Cerebellar nuclear complex (tissue), 1 donor: ENCODE data around the gene KRTAP10-2.
"Not testable (repeated sequence)": the region's sequence is repeated elsewhere in the genome, so short reads cannot be mapped to it uniquely, and the experiment has no call there.

Experiments used
- DNase-seq, 2 experiments: peaks; one replicate each; lab custom pipeline; 2025; lab: John Stamatoyannopoulos, UW

The KRTAP10-2 gene, protein sequence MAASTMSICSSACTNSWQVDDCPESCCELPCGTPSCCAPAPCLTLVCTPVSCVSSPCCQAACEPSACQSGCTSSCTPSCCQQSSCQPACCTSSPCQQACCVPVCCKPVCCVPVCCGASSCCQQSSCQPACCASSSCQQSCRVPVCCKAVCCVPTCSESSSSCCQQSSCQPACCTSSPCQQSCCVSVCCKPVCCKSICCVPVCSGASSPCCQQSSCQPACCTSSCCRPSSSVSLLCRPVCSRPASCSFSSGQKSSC

DNA sequence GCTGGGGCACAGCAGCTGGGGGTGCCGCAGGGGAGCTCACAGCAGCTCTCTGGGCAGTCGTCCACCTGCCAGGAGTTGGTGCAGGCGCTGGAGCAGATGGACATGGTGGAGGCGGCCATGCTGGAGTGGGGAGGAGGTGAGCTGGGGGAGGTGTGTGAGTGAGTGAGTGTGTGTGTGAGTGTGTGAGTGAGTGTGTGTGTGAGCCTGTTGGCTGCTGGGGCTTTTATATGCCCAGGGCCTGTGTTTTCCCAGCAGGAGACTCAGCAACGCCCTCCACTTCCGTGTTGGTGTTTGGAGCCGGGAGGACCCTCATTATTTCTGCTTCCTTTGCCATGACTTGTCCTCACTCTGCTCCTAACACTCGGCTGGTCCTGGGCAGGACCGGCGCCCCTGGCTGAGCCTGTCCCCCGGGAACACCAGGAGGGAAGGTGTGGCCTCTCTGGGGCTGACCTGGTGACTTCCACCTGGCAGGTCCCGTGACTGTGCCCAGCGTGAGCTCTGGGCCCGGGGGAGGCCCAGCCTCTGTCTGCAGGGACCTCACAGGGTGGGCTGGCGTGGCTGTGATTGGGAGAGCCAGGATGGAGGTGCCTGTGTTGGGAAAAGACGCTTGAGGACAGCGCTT lies at the start of gene KRTAP10-2:
Gene KRTAP10-2 (minus strand): TSS at position 166 of the 622 bp plus-strand sequence. CDS start 47 bp downstream, at position 119.
- no peak for DNase-seq

DNA sequence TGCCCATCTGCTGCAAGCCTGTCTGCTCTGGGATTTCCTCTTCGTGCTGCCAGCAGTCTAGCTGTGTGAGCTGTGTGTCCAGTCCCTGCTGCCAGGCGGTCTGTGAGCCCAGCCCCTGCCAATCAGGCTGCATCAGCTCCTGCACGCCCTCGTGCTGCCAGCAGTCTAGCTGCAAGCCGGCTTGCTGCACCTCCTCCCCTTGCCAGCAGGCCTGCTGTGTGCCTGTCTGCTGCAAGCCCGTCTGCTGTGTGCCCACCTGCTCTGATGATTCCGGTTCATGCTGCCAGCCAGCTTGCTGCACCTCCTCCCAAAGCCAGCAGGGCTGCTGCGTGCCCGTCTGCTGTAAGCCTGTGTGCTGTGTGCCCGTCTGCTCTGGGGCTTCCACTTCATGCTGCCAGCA lies 49.8 kb upstream of the KRTAP10-2 start:
- DNase-seq, result not testable (repeated sequence)

DNA sequence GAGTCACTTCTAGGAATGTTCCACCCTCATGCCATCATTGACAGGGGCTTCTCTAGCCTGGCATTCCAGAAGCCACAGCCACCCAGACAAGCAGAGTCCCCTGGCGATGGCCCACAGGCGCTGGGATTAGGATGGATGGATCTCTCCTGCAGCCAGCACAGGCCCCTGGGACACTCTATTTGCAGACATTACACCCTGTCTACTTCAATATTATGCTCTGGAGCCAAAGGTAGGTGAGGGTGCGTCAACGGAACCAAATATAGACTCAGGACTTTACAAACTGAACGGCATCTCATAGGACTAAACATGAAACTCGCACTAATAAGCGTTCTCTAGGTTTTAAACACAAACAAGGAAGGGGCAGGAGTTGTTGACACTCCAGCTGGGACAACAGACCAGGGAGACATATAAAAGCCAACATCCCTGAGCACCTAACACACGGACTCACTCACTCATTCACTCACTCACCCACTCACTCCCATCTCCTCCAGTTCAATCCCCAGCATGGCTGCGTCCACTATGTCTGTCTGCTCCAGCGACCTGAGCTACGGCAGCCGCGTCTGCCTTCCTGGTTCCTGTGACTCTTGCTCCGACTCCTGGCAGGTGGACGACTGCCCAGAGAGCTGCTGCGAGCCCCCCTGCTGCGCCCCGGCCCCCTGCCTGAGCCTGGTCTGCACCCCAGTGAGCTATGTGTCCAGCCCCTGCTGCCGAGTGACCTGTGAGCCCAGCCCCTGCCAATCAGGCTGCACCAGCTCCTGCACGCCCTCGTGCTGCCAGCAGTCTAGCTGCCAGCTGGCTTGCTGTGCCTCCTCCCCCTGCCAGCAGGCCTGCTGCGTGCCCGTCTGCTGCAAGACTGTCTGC lies 49.0 kb upstream of the KRTAP10-2 start, which contains the start of gene KRTAP10-7:
Gene KRTAP10-7 (plus strand): TSS at position 480 of the 861 bp plus-strand sequence. CDS start 25 bp downstream, at position 505.
- DNase-seq, result not testable (repeated sequence)

DNA sequence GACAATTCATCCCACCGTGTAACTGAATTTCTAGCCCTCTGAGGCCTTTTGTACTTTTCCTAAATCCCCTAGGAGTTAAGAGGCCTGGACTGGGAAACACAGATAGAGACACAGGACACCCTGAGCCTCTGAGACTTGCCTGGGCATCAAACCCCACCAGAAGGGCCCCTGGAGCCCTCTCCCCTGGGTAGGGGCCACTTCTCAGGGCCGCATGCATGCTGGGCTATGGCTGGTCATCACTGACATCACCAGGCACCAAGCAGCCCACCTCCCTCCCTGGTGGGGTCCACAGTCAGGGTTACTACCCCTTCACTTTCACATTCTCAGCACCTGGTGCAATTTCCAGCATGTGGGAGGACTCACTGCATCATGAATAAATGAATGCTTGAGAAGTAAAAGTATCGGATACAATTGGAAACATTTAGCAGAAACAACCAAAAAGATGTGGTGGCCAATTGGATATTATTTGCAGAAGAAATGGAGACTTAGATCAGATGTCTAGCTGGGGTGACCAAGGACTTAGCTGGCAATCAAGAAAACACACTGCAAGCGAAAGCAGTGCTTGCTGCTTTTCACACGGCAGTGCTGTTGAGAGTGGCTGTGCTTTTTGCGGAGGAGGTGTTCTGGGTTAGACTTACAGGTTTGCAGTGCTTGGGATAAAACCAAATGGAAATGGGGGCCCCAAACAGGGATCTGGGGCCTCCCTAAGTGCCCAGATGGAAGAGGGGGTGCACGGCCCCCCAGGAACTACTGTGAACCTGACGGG lies 48.1 kb upstream of the KRTAP10-2 start:
- no peak for DNase-seq

DNA sequence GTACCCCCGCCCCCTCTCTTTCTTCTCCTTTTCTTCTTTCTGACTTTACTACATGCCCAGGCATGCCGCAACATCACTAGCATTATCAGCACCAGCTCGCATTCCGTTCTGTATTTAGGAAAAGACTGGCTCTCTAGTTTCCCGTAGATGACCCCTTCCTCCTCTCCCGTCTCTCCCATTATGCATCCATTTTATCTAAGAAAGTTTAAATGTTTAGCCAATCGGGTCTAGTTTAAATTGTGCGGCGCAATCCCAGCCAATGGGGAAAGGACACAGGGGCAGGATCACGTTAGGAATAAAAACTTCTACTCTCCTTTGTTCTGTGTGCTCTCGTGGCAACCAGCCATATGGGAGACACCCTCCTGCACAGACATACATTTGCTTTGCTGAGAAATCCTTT lies 46.8 kb upstream of the KRTAP10-2 start:
- DNase-seq, result no peak

DNA sequence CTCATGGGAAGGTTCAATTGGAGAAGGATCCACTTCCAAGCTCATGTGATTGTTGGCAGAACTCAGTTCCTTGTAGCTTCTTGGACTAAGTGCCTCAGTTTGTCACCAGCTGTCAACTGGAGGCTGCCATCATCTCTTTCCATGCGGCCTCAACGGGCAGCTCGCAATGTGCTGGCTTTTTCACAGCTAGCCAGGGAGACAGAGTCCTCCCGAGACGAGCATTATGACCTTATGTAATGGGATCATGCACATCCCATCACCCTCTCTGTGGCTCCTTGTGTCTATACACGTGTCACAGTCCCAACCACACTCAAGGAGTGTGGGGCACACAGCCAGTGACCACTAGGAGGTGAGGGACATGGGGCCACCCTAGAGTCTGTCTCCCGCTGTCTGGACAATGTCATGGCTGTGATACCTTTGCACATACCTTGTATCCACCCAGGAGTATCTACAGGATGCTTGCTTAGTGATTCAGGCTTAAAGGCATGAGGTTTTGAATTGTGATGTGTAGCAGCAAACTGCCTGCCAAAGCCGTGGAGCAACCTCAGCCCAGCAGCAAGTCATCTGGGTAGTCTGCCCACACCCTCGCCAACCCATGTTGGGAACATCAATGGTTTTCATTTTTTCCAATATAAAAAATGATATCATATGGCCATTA lies 44.9 kb upstream of the KRTAP10-2 start:
- no peak for DNase-seq

DNA sequence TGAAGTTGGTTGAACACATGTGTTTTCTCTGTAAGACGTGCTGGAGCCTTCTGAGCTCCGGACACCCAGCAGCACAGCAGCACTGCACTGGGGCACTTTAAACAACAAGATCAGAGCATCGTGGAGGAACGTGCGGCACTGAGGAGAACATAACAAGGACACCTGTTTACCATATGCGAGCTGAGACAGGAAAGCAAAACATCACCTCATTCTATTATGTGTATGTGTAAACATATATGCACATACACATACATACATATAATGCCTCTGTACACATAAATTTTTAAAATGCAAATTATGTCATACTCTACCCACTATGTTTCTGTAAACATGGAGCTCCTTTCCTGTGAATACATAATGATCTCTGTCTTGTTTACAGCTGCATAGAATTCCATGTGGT lies 44.2 kb upstream of the KRTAP10-2 start:
- DNase-seq, result no peak

DNA sequence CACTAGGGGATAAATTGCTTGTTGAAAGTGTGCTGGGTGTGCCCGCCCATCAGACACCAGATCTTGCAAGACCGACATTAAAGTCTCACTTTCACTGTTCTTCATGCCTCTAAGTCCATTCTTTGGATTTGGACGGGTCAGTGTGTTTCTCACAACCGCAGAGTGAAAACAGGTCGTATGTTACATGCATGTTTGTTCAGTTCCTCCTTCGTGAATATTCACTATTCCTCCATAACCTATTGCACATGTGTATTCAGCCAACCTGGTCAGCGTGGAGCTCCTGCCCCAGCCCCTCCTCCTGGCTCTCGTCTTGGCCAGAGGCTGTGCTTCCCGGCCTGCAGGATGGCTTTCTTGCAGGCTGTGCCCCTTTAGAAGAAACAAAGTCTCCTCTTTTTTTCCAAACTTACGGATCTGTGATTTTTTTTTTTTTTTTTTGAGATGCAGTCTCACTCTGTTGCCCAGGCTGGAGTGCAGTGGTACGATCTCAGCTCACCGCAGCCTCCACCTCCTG lies 43.2 kb upstream of the KRTAP10-2 start:
- no peak for DNase-seq

DNA sequence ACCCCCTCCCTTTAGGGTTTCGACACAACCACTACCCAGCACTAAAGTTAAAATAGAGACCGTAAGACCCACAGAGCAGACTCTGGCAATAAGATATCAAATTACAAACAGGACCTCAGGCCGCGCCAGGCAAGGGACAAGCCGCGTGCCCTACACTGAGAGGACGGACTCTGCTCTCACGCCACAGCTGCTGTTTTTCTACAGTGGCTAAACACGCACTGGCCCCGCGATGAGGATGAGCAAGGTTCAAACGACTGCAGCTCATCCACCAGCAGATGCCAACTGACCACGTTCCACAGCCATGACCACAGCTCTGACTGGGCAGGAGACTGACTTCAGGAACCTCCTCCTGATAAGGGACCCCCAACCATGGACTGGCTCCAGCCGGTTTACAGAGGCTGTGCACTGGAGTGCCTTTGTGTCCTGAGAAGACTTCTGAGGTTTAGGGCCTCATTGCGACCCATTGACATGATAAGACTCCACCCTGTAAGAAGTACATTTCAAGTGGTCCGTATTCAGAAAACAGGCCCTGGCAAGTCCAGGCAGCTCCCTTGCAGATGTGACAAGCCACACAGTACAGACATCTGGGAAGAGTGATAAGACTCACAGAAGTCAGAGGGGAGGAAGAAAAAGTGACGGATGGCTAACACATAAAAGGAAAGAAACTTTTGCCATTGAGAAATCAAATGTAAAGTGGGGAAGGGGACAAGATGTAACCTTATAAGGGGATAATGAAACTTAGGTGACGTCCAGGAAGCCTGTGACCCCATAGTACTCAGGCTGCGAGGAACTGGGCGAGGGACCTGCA lies 42.5 kb upstream of the KRTAP10-2 start:
- no peak for DNase-seq

DNA sequence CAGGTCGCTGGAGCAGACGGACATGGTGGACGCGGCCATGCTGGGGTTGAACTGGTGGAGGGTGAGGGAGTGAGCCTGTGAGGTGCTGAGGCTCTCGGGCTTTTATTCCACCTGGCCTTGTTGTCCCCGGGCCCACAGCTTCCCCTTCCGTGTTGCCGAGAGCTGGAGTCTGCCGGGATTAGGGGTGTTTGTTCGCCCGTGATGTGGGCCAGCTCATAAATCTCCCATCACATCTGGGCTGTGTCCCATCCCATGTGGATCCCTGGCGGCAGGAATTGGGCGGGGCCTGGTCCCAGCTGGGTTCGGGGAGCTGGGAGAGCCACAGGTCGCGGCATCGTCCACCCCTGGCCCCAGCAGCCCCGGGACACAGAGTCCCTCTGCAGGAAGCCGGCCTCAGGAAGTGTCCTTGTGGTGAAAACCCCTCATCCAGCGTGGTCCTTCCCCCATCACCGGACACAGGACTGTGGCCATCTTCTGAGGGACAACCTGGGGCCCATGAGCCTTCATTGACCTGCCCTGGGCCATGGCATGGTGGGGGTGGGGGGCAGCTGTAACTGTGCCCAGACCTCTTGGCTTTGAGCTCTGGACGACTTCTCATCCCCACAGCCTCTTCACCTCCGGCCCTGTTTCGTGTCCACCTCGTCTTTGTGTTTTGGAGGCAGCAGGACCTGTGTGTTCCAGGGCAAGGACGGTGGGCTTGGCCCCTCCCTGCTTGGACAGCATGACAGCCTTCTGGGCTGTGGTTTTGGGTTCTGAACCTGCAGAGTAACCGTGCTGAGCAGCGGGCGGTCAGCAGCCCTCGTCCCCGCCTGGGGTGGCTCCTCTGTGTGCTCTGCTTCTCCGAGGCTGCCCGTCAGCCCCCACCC lies 41.4 kb upstream of the KRTAP10-2 start, which contains the start of gene KRTAP10-6:
Gene KRTAP10-6 (minus strand): TSS at position 60 of the 866 bp plus-strand sequence. CDS start 21 bp downstream, at position 39.
- DNase-seq, result no peak

DNA sequence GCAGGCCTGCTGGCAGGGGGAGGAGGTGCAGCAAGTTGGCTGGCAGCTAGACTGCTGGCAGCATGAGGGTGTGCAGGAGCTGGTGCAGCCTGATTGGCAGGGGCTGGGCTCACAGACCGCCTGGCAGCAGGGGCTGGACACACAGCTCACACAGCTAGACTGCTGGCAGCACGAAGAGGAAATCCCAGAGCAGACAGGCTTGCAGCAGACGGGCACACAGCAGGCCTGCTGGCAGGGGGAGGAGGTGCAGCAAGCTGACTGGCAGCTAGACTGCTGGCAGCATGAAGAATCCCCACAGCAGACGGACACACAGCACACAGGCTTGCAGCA lies 40.5 kb upstream of the KRTAP10-2 start:
- DNase-seq, result not testable (repeated sequence)

DNA sequence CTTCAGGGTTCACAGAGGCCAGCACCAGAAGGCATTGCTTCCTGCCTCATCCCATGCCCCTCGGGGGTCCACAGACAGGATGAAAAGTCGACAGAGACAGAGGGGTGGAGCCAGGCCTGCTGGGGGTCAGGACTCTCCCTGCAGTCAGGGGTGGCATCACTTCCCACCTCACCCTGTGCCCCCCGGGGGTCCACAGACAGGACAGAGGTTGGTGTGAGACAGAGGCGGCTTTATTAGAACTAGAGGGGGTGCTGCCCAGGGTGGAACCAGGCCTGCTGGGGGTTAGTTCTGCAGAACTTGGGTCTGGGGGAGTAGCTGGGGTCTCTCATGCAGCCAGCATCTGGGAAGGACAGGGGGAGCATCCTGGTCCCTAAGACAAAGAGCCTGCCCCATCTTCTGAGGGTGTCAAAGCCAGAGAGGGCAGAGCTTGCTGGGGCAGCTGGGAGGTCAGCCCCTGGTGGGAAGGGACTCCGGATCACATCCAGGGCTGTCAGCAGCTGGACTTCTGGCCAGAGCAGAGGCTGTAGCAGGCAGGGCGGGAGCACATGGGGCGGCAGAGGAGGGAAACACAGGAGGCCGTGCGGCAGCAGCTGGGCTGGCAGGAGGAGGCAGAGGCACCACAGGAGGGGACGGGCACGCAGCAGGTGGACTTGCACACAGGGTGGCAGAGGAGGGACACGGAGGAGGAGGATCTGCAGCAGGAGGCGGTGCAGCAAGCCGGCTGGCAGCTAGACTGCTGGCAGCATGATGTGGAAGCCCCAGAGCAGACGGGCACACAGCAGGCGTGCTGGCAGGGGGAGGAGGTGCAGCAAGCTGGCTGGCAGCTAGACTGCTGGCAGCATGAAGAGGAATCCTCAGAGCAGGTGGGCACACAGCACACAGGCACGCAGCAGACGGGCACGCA lies 39.8 kb upstream of the KRTAP10-2 start:
- DNase-seq, result not testable (repeated sequence)

DNA sequence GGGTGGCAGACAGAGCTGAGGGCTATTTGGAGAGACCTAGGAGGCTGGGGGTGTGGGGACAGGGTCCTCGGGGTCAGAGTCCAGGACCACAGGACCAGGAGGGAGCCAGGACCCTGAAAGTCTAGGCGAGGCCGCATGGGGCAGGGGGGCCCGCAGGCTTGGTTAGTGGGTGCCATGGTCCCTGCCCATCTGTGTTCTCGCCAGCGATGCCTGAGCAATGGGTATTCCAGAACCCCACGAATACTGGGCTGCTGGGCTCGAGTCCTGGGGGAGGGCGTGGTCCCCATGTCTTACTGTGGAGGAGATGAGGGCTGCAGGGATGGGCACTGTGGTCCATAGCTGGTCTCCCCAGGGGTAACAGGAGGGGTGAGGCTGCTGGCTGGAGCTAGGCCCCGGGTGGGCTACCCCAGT lies 39.0 kb upstream of the KRTAP10-2 start:
- no peak for DNase-seq

DNA sequence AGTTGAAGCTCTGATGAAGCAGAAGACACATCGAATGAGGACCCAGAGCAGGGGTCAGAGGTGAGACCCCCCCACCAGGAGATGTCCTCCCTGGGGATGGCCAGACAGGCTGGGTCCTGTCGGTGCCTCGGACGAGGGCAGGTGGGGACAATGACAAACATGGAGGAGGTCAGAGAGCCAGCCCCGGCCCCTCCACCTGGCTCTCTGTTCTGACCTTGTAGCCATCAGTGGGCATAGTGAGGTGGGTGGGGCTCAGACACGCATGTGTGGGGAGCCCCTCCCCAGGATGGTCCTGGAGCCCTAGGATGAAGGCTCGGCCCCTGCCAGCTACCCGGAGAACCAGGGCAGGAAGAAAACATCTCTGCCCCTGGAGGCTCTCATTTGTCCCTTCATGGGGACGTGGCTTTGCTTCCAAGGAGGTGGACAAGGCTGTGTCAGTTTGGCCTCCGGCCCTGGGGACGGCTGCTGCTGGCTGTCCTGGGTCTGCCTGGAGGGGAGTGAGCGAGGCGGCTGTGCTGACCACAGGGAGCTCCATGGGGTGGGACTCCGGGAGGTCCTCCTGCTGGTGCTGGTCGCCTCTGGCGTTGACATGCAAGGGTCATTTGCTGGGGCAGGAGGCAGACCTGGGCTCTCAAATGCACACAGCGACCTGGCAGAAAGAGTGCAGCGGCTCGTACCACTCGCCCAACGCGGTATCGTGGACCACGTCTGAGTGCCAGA lies 38.4 kb upstream of the KRTAP10-2 start:
- DNase-seq, result no peak

DNA sequence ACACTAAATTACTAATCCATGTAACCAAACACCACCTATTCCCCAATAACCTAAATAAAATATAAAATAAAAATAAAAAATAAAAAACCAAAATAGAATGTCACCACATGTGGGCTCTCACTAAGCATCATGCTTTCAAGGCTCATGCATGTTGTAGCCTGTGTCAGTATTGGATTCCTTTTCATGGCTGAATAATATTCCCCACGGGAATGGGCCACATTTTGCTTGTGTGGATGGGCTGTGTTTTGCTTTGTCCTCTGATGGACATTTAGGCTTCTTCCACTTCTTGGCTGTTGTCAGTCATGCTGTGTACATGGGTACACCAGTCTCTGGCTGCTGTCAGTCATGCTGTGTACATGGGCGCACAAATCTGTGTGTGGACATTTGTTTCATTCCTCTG lies 37.8 kb upstream of the KRTAP10-2 start:
- DNase-seq, result no peak

DNA sequence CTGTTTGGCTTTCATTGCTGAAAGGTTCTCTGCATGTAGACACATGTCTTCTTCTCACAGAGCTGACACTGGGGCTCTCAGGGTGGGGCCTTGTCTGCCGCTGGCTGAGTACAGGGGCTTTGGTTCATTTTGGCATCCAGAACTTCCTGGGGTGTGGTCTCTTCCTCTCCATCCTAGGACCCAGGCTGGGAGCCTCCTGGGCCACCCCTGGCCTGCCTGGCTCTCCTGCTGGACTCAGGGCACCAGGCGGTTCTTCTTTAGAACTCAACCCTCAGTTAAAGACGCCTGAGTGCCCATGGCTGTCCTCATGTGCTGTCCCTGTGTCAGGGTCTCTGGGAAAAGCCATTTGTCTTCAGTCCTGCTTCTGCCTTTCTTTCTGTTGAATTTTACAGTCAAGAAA lies 34.6 kb upstream of the KRTAP10-2 start:
- no peak for DNase-seq

DNA sequence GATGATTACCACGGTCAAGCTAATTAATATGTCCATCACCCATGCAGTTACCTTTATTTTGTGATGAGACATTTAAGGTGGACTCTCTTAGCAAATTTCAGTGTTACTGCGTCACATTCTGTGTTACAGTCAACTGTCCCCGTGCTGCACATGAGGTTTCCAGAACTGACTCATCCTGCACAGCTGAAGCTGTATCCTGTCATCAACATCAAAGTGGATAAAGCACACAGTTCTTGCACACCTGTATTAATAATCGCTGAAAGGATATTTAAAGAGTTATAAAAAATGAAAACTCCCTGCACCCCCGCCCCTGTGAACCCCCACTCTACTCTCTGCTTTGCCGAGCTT lies 32.5 kb upstream of the KRTAP10-2 start:
- DNase-seq, result no peak
